Colon (tissue), 2 donors: ENCODE measurements around the gene ASF1B.

Source experiments
- FAIRE-seq: peaks from 2 replicates; lab custom pipeline; 2012; peaks lifted over from hg19 to GRCh38; lab: Jason Lieb, UNC
- donor health status: control.
- donor health status: control.

Gene ASF1B

GRCh38 chr19:14085309-14085995 lies 50.9 kb downstream of the ASF1B start, which contains the start of gene C19orf67:
Gene C19orf67 (minus strand): TSS chr19:14085783. CDS start chr19:14085627, 156 bp downstream.
- no peak for FAIRE-seq

GRCh38 chr19:14082675-14082960 lies 53.8 kb downstream of the ASF1B start:
- no peak for FAIRE-seq

- no peak for FAIRE-seq
These were observed 54.4 kb downstream of the ASF1B start for GRCh38 chr19:14081797-14082674.

- FAIRE-seq: peak; percentile 72
These were observed 55.2 kb downstream of the ASF1B start for GRCh38 chr19:14080887-14081796.

GRCh38 chr19:14078411-14078810 lies 58.0 kb downstream of the ASF1B start:
- FAIRE-seq: no peak

- no peak for FAIRE-seq
These were observed 62.2 kb downstream of the ASF1B start for GRCh38 chr19:14073925-14074838.

- no peak for FAIRE-seq
These were observed 63.0 kb downstream of the ASF1B start for GRCh38 chr19:14073261-14073924.

GRCh38 chr19:14072535-14073260 lies 63.7 kb downstream of the ASF1B start, which contains the start of gene MISP3:
Gene MISP3 (plus strand): TSS chr19:14072786. CDS start chr19:14073310, 524 bp downstream.
- FAIRE-seq: no peak

- FAIRE-seq: no peak
These were observed 65.9 kb downstream of the ASF1B start for GRCh38 chr19:14070268-14071050.
